Measurements from ENCODE around the gene POLE. TPM values are rescaled to one million over a fixed set of nuclear protein-coding genes. Genes with fewer than 3 reads are reported as not detected.
A peak's percentile ranks its signal among the peaks of the same experiment; 100 is the strongest.

The POLE gene
- total and polyA plus RNA-seq, 2 donors from 2014 or later, result 5.3 to 23.0 TPM

DNA sequence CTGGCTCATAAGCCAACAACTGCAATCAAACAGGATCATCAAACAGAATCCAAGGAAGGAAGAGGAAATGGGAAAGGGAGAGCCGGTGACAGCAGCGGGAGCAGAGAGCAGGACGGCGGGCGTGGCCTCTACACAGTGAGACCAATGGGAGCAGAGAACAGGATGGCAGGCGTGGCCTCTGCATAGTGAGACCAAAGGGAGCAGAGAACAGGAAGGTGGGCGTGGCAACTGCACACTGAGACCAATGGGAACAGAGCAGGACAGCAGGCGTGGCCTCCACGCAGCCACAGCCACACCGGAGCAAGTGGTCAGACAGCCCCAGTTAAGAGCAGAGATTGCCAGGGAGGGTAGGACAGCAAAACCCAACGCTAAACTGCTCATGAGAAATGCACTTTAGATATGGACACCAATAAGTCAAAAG, 93.2 kb downstream of the POLE start:
- Histone ChIP-seq H3K27ac (ENCODE audit: low read depth in 2 of 2, low read length in 2 of 2) (no peak overlapping the region), H3K36me3 (ENCODE audit: control insufficient read depth in 2 of 3, insufficient read depth in 3 of 3, low read length in 3 of 3) (no peaks in the 10 kb centered on the region), H3K9me3 (ENCODE audit: control insufficient read depth in 2 of 3, insufficient read depth in 1 of 3, low read length in 3 of 3) (no peaks in the 10 kb centered on the region), H3K27me3 (ENCODE audit: control insufficient read depth, insufficient read depth, low read length) (peaks cover 4% of the 10 kb centered on the region), H3K9ac (ENCODE audit: low read length in 3 of 3) (peak overlapping the region in 1 of 3 donors; percentile 12), H3K4me3 (ENCODE audit: low read length in 3 of 3) (peak overlapping the region in 2 of 3 donors; percentile 18 to 32), H3K4me1 (ENCODE audit: control insufficient read depth in 2 of 3, insufficient read depth in 2 of 3, low read depth in 1 of 3, low read length in 3 of 3) (peaks cover 0 to 12% (median 4%) of the 10 kb centered on the region in 3 donors)
- intact Hi-C loops (cut with DNase I), result no loop called here
- FAIRE-seq, result peak; percentile 99
- TF ChIP-seq CTCF (IDR thresholded peaks at IDR 0.05; ENCODE audit: borderline replicate concordance, extremely low read depth, insufficient read depth), result no peak
- DNase-seq, result peak; percentile 95 to 99 (median 98)

DNA sequence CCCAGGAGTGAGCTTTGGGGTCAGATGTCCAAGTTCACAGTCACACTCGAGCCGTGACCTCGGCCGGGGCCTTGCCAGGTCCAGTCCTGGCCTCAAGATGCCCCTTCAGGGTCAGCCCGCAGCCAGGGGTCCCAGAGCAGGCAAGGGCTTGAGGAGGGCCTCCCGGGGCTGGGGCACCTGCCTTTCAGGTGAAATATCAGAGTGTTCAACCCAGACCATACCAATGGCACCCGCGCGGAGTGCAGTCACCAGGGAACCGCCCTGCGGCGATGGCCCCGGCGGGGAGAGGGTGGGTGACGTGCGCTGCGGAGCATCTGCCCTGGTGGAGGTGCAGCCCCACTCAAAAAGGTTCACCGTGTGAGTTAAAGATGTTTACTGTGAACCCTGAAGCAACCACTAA, 93.6 kb downstream of the POLE start:
- H3K4me1 ChIP-seq (ENCODE audit: control insufficient read depth in 2 of 3, insufficient read depth in 2 of 3, low read depth in 1 of 3, low read length in 3 of 3), result peaks cover 0 to 12% (median 4%) of the 10 kb centered on the region in 3 donors
- peaks cover 4% of the 10 kb centered on the region for H3K27me3 ChIP-seq (ENCODE audit: control insufficient read depth, insufficient read depth, low read length)
- FAIRE-seq (no peak), DNase-seq (peak in 2 of 5 donors; percentile 72 to 75)
- no peak for TF ChIP-seq CTCF (IDR thresholded peaks at IDR 0.05; ENCODE audit: borderline replicate concordance, extremely low read depth, insufficient read depth)
- no peaks in the 10 kb centered on the region for H3K36me3 ChIP-seq (ENCODE audit: control insufficient read depth in 2 of 3, insufficient read depth in 3 of 3, low read length in 3 of 3)
- peak overlapping the region in 2 of 3 donors; percentile 18 to 32 for H3K4me3 ChIP-seq (ENCODE audit: low read length in 3 of 3)
- intact Hi-C loops (cut with DNase I), result no loop called here
- peak overlapping the region in 1 of 3 donors; percentile 12 for H3K9ac ChIP-seq (ENCODE audit: low read length in 3 of 3)
- H3K27ac ChIP-seq (ENCODE audit: low read depth in 2 of 2, low read length in 2 of 2), result no peak overlapping the region
- H3K9me3 ChIP-seq (ENCODE audit: control insufficient read depth in 2 of 3, insufficient read depth in 1 of 3, low read length in 3 of 3), result no peaks in the 10 kb centered on the region

DNA sequence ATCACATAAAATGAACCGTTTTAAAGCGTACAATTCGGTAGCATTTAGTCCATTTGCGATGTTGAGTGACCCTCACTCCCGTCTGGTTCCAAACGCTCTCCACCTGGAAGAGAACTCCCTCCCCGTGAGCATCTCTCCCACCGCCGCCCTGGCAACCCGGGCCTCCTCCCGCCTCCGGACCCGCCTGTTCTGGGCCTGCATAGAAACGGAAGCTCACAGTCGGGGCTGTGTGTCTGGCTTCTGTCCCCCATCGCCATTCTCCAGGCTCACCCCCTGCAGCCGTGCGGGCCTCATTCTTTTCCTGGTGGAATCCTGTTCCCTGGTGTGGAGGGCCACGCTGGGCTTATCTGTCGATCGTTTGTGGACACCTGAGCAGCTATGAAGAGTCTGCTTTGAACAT, 94.1 kb downstream of the POLE start:
- peak in 1 of 5 donors; percentile 68 for DNase-seq
- H3K9ac ChIP-seq (ENCODE audit: low read length in 3 of 3), result no peak overlapping the region
- H3K4me3 ChIP-seq (ENCODE audit: low read length in 3 of 3), result no peak overlapping the region
- intact Hi-C loops (cut with DNase I), result no loop called here
- no peak for FAIRE-seq
- peaks cover 0 to 12% (median 4%) of the 10 kb centered on the region in 3 donors for H3K4me1 ChIP-seq (ENCODE audit: control insufficient read depth in 2 of 3, insufficient read depth in 2 of 3, low read depth in 1 of 3, low read length in 3 of 3)
- TF ChIP-seq CTCF (IDR thresholded peaks at IDR 0.05; ENCODE audit: borderline replicate concordance, extremely low read depth, insufficient read depth), result no peak
- H3K9me3 ChIP-seq (ENCODE audit: control insufficient read depth in 2 of 3, insufficient read depth in 1 of 3, low read length in 3 of 3), result no peaks in the 10 kb centered on the region
- H3K36me3 ChIP-seq (ENCODE audit: control insufficient read depth in 2 of 3, insufficient read depth in 3 of 3, low read length in 3 of 3), result no peaks in the 10 kb centered on the region
- peaks cover 4% of the 10 kb centered on the region for H3K27me3 ChIP-seq (ENCODE audit: control insufficient read depth, insufficient read depth, low read length)
- no peak overlapping the region for H3K27ac ChIP-seq (ENCODE audit: low read depth in 2 of 2, low read length in 2 of 2)

Data from kidney (tissue), 14 donors.